WERI-Rb-1 (cell line): ENCODE data around the gene FFAR3.
"Not testable (repeated sequence)": the region's sequence is repeated elsewhere in the genome, so short reads cannot be mapped to it uniquely, and the experiment has no call there.

Experiments
- DNase-seq: peaks from one replicate; pipeline ENCODE4 v3.0.0-alpha.2; 2020
- H3K27ac ChIP-seq: fragments of 250-450 bp; sonication (Bioruptor Pico); 2 replicates; pipeline ENCODE4 v1.5.1; 2020; ENCODE audit warnings: mild to moderate bottlenecking, moderate library complexity
- H3K27me3 ChIP-seq: fragments of 250-450 bp; sonication (Bioruptor Pico); 2 replicates; pipeline ENCODE4 v1.5.1; 2021; ENCODE audit warnings: mild to moderate bottlenecking, low read depth, moderate library complexity; ENCODE audit not compliant: insufficient read depth, severe bottlenecking
- H3K36me3 ChIP-seq: fragments of 250-450 bp; sonication (Bioruptor Pico); 2 replicates; pipeline ENCODE4 v1.5.1; 2020; ENCODE audit warnings: mild to moderate bottlenecking, moderate library complexity
- H3K4me3 ChIP-seq: 2 replicates; pipeline ENCODE4 v1.5.1; 2011; ENCODE audit warnings: low read depth, mild to moderate bottlenecking, control low read depth, low read length
- H3K9me3 ChIP-seq: fragments of 250-450 bp; sonication (Bioruptor Pico); 2 replicates; pipeline ENCODE4 v1.5.1; 2021; ENCODE audit warnings: mild to moderate bottlenecking, moderate library complexity; ENCODE audit not compliant: severe bottlenecking
- CTCF ChIP-seq: IDR thresholded peaks from 2 replicates; pipeline ENCODE4 v1.5.1; 2011; ENCODE audit warnings: low read depth, mild to moderate bottlenecking, control low read depth, inconsistent platforms, low read length

Gene FFAR3

GRCh38 chr19:35353635-35354034 lies 4.6 kb upstream of the FFAR3 start:
- no peak overlapping the region for H3K4me3 ChIP-seq
- TF ChIP-seq CTCF: no peak
- no peak for DNase-seq
- H3K9me3 ChIP-seq: no peaks in the 10 kb centered on the region
- H3K27ac ChIP-seq: no peak overlapping the region
- H3K27me3 ChIP-seq: no peaks in the 10 kb centered on the region
- no peaks in the 10 kb centered on the region for H3K36me3 ChIP-seq

GRCh38 chr19:35354898-35355297 lies 3.4 kb upstream of the FFAR3 start:
- no peak overlapping the region for H3K27ac ChIP-seq
- H3K4me3 ChIP-seq: no peak overlapping the region
- TF ChIP-seq CTCF: no peak
- H3K9me3 ChIP-seq: no peaks in the 10 kb centered on the region
- H3K36me3 ChIP-seq: no peaks in the 10 kb centered on the region
- DNase-seq: no peak
- no peaks in the 10 kb centered on the region for H3K27me3 ChIP-seq

- TF ChIP-seq CTCF: no peak
Measured at GRCh38 chr19:35355791-35356460, 2.3 kb upstream of the FFAR3 start.

GRCh38 chr19:35358834-35359233 lies 574 bp downstream of the FFAR3 start:
- H3K27ac ChIP-seq, H3K36me3 ChIP-seq, H3K9me3 ChIP-seq, H3K27me3 ChIP-seq, H3K4me3 ChIP-seq, DNase-seq: not testable (repeated sequence)

More at GRCh38 chr19:35355791-35356460, 2.3 kb upstream of the FFAR3 start:
- Histone ChIP-seq H3K9me3 (no peaks in the 10 kb centered on the region), H3K27me3 (no peaks in the 10 kb centered on the region), H3K4me3 (no peak overlapping the region), H3K36me3 (no peaks in the 10 kb centered on the region), H3K27ac (no peak overlapping the region)
- DNase-seq: no peak

GRCh38 chr19:35359395-35359794 lies 1.1 kb downstream of the FFAR3 start:
- not testable (repeated sequence) for H3K36me3 ChIP-seq, H3K4me3 ChIP-seq, H3K27ac ChIP-seq, DNase-seq, H3K9me3 ChIP-seq, H3K27me3 ChIP-seq

- not testable (repeated sequence) for H3K9me3 ChIP-seq
Measured at GRCh38 chr19:35360081-35360480, 1.8 kb downstream of the FFAR3 start.

GRCh38 chr19:35360880-35361420 lies 2.7 kb downstream of the FFAR3 start:
- H3K27me3 ChIP-seq: no peaks in the 10 kb centered on the region
- no peaks in the 10 kb centered on the region for H3K9me3 ChIP-seq
- no peak overlapping the region for H3K4me3 ChIP-seq
- TF ChIP-seq CTCF: no peak
- no peak overlapping the region for H3K27ac ChIP-seq
- no peaks in the 10 kb centered on the region for H3K36me3 ChIP-seq
- no peak for DNase-seq

More at GRCh38 chr19:35360081-35360480, 1.8 kb downstream of the FFAR3 start:
- H3K4me3 ChIP-seq, DNase-seq, H3K27ac ChIP-seq, H3K27me3 ChIP-seq, H3K36me3 ChIP-seq: not testable (repeated sequence)
